GM04503 (cell line): ENCODE data around the gene GPBAR1.

Experiments used
- DNase-seq: peaks from one replicate; pipeline ENCODE4 v3.0.0-alpha.2; 2012; ENCODE audit warnings: low read depth

Gene GPBAR1

GRCh38 chr2:218244665-218245064 is 16.1 kb upstream of the GPBAR1 start:
- DNase-seq = no peak

GRCh38 chr2:218245214-218245613 is 15.6 kb upstream of the GPBAR1 start:
- no peak for DNase-seq

GRCh38 chr2:218249691-218250090 is 11.1 kb upstream of the GPBAR1 start:
- no peak for DNase-seq

GRCh38 chr2:218252509-218253231 is 8.1 kb upstream of the GPBAR1 start:
- no peak for DNase-seq

GRCh38 chr2:218253232-218253625 is 7.6 kb upstream of the GPBAR1 start:
- no peak for DNase-seq

GRCh38 chr2:218255446-218255845 is 5.4 kb upstream of the GPBAR1 start:
- peak; percentile 15 for DNase-seq

- no peak for DNase-seq
These were observed 4.0 kb upstream of the GPBAR1 start for GRCh38 chr2:218256612-218257350.

- DNase-seq = no peak
These were observed 3.3 kb upstream of the GPBAR1 start for GRCh38 chr2:218257390-218257981.

- peak; percentile 19 for DNase-seq
These were observed 1.5 kb upstream of the GPBAR1 start for GRCh38 chr2:218259099-218259961.

GRCh38 chr2:218260166-218260565 is 649 bp upstream of the GPBAR1 start:
- DNase-seq = no peak

- DNase-seq = no peak
These were observed 815 bp downstream of the GPBAR1 start for GRCh38 chr2:218261423-218262236.

- DNase-seq = no peak
These were observed 1.4 kb downstream of the GPBAR1 start for GRCh38 chr2:218262237-218262600.

GRCh38 chr2:218262631-218263586 is 2.1 kb downstream of the GPBAR1 start:
- no peak for DNase-seq

GRCh38 chr2:218263817-218264641 is 3.2 kb downstream of the GPBAR1 start:
- DNase-seq = no peak

- no peak for DNase-seq
These were observed 4.2 kb downstream of the GPBAR1 start for GRCh38 chr2:218264773-218265561.

GRCh38 chr2:218265626-218266025 is 4.8 kb downstream of the GPBAR1 start:
- no peak for DNase-seq

- DNase-seq = no peak
These were observed 5.6 kb downstream of the GPBAR1 start for GRCh38 chr2:218266316-218266979.

- no peak for DNase-seq
These were observed 6.4 kb downstream of the GPBAR1 start for GRCh38 chr2:218267259-218267658.
